ENCODE data around the gene C1orf56.
"Not testable (repeated sequence)": the region's sequence is repeated elsewhere in the genome, so short reads cannot be mapped to it uniquely, and the experiment has no call there.

C1orf56 gene

DNA sequence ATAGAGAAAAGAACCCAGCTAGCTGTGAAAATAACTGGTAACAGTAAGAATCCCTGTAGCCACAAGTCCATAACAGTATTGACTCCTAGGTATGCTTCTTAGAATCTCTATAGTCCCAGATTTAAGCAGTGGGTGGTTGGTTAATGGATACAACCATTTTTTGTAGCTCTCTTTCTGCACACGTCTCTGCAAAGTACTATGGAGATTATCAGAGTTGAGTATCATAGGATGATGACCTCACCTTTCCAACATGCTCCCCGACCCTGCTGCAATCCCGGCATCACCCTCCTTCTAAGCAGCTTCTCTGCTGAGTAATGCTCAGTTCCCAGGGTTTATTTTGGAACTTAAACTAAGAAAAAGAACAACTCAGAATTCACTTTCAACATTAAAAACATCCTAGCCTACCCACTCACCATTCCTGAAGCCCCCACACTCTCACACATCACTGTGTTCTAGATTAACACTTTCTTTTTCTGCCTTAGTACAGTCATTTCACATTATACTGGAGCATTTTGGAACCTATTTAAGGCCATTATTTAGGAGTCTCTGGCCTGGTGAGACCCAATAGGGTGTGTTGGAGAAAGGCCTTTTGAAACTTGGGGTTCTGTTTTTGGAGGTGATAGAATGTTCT is 15.3 kb downstream of the C1orf56 start:
- DNase-seq, result no peak

DNA sequence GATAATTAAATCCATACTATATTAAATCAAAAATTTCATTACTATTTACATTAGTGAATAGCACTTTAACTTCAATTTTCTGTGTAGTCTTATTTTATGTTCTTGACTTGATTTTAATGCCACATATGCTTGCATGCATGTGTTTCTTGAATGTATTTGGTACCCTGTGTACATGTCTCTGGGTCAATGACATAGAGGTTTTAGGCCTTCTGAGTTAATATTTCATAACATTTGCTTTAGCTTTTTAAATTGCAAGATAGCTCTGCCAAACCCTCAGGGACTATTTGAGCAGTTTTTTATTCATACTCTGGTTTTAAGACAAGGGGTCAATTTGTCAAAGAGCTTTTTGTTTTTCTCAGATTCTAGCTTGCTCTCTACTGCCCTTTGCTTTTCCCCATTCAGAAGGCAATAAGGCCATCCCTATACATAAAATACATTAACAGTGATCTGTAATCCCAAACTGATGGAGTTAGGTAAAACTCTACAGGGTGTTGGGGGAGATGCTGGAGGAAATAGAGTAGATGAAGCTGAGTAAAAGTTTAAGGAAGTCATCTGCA is 17.6 kb downstream of the C1orf56 start:
- no peak for DNase-seq

DNA sequence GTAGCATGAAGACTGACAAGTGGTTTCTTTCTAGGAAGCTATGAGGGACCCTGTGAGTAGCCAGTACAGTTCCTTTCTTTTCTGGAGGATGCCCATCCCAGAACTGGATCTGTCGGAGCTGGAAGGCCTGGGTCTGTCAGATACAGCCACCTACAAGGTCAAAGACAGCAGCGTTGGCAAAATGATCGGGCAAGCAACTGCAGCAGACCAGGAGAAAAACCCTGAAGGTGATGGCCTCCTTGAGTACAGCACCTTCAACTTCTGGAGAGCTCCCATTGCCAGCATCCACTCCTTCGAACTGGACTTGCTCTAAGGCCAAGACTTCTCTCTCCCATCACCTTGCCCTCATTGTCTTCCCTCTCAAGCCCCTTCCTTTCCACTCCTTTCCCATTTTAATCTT is 19.6 kb downstream of the C1orf56 start:
- no peak for DNase-seq

DNA sequence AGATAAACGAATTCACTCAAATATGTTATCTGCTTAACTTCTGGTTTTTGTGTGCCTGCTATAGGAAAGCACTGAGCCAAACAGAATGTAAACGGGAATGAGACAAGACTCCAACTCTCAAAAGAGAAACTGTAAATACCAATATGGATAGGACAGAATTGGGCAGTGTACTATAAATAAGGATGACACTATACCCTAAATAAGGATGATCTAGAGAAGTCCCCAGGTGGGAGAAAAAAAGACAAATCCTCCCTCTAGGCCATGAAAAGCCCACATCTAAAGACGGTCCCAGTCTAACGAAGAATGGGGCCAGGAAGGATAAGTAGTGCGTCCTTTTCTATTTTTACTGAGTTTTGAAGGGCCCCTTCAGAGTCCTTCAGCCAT is 21.5 kb downstream of the C1orf56 start:
- DNase-seq, result no peak

DNA sequence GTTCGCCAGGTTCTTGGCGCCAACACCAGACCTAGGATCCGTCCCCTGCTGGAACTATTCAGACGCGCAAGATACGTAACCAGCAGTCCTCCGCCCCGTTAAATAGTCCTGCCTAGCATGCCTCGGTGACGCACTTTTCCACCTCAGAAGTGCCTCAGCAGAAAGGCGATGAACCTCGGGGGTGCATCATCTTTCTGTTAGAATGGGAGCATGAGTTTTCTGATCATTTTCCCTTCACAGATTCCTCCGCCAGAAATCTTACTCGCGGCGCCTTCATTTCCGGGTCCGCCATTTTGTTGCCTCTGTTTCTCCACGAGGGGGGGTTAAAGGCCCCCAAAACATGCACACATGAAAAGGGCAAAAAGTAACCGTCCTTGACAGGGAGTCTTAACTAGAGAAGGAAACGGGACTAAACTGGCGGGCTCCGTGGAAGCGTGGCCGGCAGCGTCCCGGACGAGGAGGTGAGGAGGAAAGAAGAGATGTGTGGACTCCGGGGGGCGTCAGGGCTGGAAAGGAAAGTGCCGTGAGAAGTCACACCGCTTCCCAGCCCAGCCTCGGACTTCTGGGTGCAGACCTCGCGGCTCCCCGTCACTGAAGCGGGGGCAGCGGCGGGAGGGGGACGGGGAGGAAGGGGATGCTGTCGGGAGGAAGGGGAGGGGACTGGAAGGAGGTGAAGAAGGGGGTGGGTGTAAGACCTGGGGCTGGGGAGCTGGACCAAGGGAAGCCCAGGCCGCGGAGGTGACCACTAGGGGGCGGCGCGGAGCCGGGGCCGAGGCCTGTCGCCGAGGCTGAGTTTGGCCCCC is 23.1 kb downstream of the C1orf56 start, which contains the start of gene GABPB2:
TSS of gene GABPB2 (plus strand) at position 288 of the 803 bp plus-strand sequence. CDS start 17,429 bp downstream, outside the sequence.
- peak; percentile 81 for DNase-seq

DNA sequence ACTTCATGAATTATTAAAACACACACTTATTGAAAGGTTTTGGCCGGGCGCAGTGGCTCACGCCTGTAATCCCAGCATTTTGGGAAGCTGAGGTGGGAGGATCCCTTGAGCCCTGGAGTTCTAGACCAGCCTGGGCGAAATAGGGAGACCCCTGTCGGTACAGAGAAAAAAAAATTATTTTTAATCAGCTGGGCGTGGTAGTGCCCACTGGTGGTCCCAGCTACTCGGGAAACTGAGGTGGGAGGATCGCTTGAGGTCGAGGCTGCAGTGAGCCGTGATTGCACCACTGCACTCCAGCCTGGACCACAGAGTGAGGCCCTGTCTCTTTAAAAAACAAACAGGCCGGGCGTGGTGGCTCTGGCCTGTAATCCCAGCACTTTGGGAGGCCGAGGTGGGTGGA is 24.7 kb downstream of the C1orf56 start:
- no peak for DNase-seq

DNA sequence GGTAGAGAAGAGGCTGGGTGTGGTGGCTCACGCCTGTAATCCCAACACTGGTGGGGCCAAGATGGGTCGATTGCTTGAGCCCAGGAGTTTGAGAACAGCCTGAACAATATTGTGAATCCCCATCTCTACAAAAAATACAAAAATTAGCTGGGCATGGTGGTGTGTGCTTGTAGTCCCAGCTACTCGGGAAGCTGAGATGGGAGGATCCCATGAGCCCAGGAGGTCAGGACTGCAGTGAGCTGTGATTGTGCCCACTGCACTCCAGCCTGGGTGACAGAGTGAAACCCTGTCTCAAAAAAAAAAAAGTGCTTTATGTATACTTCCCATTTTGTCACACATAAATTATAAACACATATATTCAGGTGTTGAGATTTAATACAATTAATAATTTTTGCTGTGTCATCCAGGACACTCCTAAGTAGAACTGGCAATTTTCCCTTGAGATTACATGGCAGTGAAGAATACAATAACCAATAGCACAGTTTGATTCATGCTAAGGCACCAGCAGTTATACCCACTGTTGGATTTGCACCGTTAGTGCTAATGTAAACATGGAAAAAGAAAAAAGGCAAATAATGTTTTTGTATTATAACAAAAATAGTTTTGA is 38.5 kb downstream of the C1orf56 start:
- DNase-seq, result no peak

DNA sequence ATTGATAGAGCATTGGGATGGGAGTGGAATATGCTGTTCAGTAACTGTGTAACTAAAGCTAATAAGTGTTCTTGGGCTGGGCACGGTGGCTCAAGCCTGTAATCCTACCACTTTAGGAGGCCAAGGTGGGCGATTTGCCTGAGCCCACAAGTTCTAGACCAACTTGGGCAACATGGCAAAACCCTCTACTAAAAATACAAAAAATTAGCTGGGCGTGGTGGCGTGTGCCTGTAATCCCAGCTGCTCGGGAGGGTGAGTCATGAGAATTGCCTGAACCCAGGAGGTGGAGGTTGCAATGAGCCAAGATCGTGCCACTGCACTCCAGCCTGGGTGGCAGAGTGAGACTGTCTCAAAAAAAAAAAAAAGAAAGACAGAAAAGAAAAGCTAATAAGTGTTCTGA is 49.9 kb downstream of the C1orf56 start:
- not testable (repeated sequence) for DNase-seq

DNA sequence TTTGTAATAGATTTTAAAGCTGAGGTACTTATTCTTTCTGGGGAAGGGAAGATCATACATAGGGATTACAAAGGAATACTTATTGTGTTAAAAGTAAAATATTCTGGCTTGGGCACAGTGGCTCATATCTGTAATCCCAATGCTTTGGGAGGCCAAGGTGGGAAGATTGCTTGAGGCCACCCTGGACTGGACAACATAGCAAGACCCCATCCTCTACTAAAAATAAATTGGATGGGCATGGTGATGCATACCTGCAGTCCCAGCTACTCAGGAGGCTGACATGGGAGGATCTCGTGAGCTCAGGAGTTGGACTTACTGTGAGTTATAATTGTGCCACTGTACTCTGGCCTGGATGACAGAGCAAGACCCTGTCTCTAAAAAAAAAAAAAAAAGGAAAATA is 50.6 kb downstream of the C1orf56 start:
- no peak for DNase-seq
